K562 (cell line): ENCODE measurements around the gene SCN4B. TPM values are rescaled to one million over a fixed set of nuclear protein-coding genes. Genes with fewer than 3 reads are reported as not detected.

Source experiments
- ATAC-seq: fragments of 200-7000 bp; cut with Tn5 transposase; 3 replicates; pipeline ENCODE4 v1.9.1; 2020; ENCODE audit warnings: moderate library complexity
- BruUV-seq: library from RNA; stranded (reverse); fragments of 400-500 nt; replicated peaks from 2 replicates; lab custom pipeline; 2021; lab: Mats Ljungman, UMichigan
- CTCF ChIA-PET: fragments of 300-600 bp; formaldehyde crosslinking; extraction: SDS; loops from one replicate; lab custom pipeline; 2021; ENCODE audit warnings: low intra/inter-chr PET ratio; lab: Yijun Ruan, JAX
- POLR2A ChIA-PET: fragments of 300-600, 350-650 bp; sonication (Branson Sonifier 250); formaldehyde crosslinking; extraction: SDS; loops from one replicate; lab custom pipeline; 2021; ENCODE audit warnings: antibody characterized with exemption, inconsistent platforms; lab: Yijun Ruan, JAX
- DNase-seq, 4 experiments: peaks; one replicate each; pipeline versions ENCODE4 v3.0.0 to v3.0.0-alpha.2; 2011 to 2018; ENCODE audit warnings: low spot score in 3 of 4, mixed read lengths in 3 of 4; ENCODE audit errors: extremely low read depth in 1 of 4
- FAIRE-seq: peaks from 2 replicates; lab custom pipeline; 2011; peaks lifted over from hg19 to GRCh38; lab: Jason Lieb, UNC
- H2AFZ ChIP-seq: 2 replicates; pipeline ENCODE4 v1.6.0; 2011; ENCODE audit warnings: low read depth, low read length, control low read depth, inconsistent platforms
- H3K27ac ChIP-seq: fragments of 200-600 bp; 3 replicates; pipeline ENCODE4 v1.8.0; 2011; ENCODE audit warnings: low read depth, mild to moderate bottlenecking, control low read depth, inconsistent platforms, low read length, moderate library complexity, mixed read lengths; ENCODE audit errors: extremely low read depth
- H3K27me3 ChIP-seq, 2 experiments: fragments of 300-600 bp in 1 of 2; 2 replicates in 1 of 2; 3 replicates in 1 of 2; pipeline versions ENCODE4 v1.6.0 to v1.8.0; 2011; ENCODE audit warnings: inconsistent platforms in 2 of 2, low read length in 2 of 2, mild to moderate bottlenecking in 1 of 2, mixed read lengths in 1 of 2, moderate library complexity in 1 of 2; ENCODE audit not compliant: control insufficient read depth in 2 of 2, insufficient read depth in 2 of 2
- H3K36me3 ChIP-seq: fragments of 300-600 bp; 3 replicates; pipeline ENCODE4 v1.8.0; 2011; ENCODE audit warnings: mild to moderate bottlenecking, low read length, inconsistent platforms; ENCODE audit not compliant: control insufficient read depth, insufficient read depth
- H3K4me1 ChIP-seq, 2 experiments: fragments of 200-600 bp in 1 of 2; replicated peaks in 1 of 2; 2 replicates in 1 of 2; 3 replicates in 1 of 2; pipeline versions ENCODE4 v1.5.1 to v1.8.0; 2011; ENCODE audit warnings: inconsistent platforms in 2 of 2, low read length in 2 of 2, mild to moderate bottlenecking in 1 of 2, mixed read lengths in 1 of 2, moderate library complexity in 1 of 2; ENCODE audit not compliant: control insufficient read depth in 2 of 2, insufficient read depth in 2 of 2
- H3K4me2 ChIP-seq: 2 replicates; pipeline ENCODE4 v1.6.1; 2011; ENCODE audit warnings: low read length, control low read depth, inconsistent platforms, mixed read lengths; ENCODE audit not compliant: insufficient read depth
- H3K4me3 ChIP-seq: fragments of 200-600 bp; sonication (generic), shearing (Covaris generic); 2 replicates; pipeline ENCODE4 v1.5.1; 2016; ENCODE audit warnings: control low read depth, inconsistent platforms
- H3K79me2 ChIP-seq: fragments of 200-600 bp; 3 replicates; pipeline ENCODE4 v1.8.0; 2011; ENCODE audit warnings: low read length, inconsistent platforms; ENCODE audit not compliant: control insufficient read depth, insufficient read depth
- H3K9ac ChIP-seq, 2 experiments: 2 replicates each; pipeline versions ENCODE4 v1.6.0 to v1.6.1; 2011; ENCODE audit warnings: low read depth in 2 of 2, low read length in 2 of 2, control low read depth in 1 of 2, inconsistent platforms in 1 of 2, mild to moderate bottlenecking in 1 of 2, mixed read lengths in 1 of 2; ENCODE audit not compliant: insufficient read depth in 1 of 2
- H3K9me1 ChIP-seq: one replicate; pipeline ENCODE4 v1.6.0; 2011; ENCODE audit warnings: inconsistent platforms, mild to moderate bottlenecking, low read length, moderate library complexity; ENCODE audit not compliant: control insufficient read depth, insufficient read depth
- H3K9me3 ChIP-seq: replicated peaks from 2 replicates; pipeline ENCODE4 v1.5.1; 2011; ENCODE audit warnings: low read depth, low read length, inconsistent platforms; ENCODE audit not compliant: control insufficient read depth, insufficient read depth
- H4K20me1 ChIP-seq: replicated peaks from 2 replicates; pipeline ENCODE4 v1.6.1; 2011; ENCODE audit warnings: low read length, inconsistent platforms, mixed read lengths; ENCODE audit not compliant: control insufficient read depth, insufficient read depth
- ADNP ChIP-seq: fragments of 200-800 bp; sonication (Bioruptor generic); IDR thresholded peaks from 2 replicates; pipeline ENCODE4 v1.6.1; 2016; ENCODE audit warnings: missing genetic modification characterization, missing compliant biosample characterization
- CBX3 ChIP-seq, 2 experiments: IDR thresholded peaks; 1 replicate in 1 of 2; 2 replicates in 1 of 2; pipeline ENCODE4 v1.6.1; 2012; ENCODE audit warnings: inconsistent platforms in 2 of 2, low read length in 2 of 2, borderline replicate concordance in 1 of 2, control low read depth in 1 of 2
- GTF2B ChIP-seq: IDR thresholded peaks from 2 replicates; pipeline ENCODE4 v1.6.1; 2011; ENCODE audit not compliant: insufficient read length; ENCODE audit errors: extremely low read depth
- HBP1 ChIP-seq: fragments of 450-650 bp; formaldehyde crosslinking; IDR thresholded peaks from 2 replicates; pipeline ENCODE4 v1.4.0; 2022; ENCODE audit warnings: missing genetic modification characterization
- HDAC6 ChIP-seq: IDR thresholded peaks from 2 replicates; pipeline ENCODE4 v1.6.1; 2012; ENCODE audit warnings: low read depth, mild to moderate bottlenecking, control low read depth, inconsistent platforms, low read length, moderate library complexity
- HEY1 ChIP-seq: fragments of 250-450 bp; sonication (Bioruptor Pico); IDR thresholded peaks from 2 replicates; pipeline ENCODE4 v1.5.0; 2020; ENCODE audit warnings: mild to moderate bottlenecking, moderate library complexity, borderline replicate concordance
- KDM5B ChIP-seq: fragments of 200-600 bp; sonication (generic); IDR thresholded peaks from 2 replicates; pipeline ENCODE4 v1.6.1; 2012; ENCODE audit warnings: low read depth, mild to moderate bottlenecking, moderate library complexity, low read length, control low read depth, inconsistent platforms; ENCODE audit not compliant: insufficient replicate concordance
- KLF6 ChIP-seq: fragments of 250-450 bp; sonication (Bioruptor Pico); IDR thresholded peaks from 2 replicates; pipeline ENCODE4 v1.4.0; 2020; ENCODE audit warnings: mild to moderate bottlenecking, moderate library complexity, borderline replicate concordance
- MCM7 ChIP-seq, 2 experiments: fragments of 450-650 bp; IDR thresholded peaks; 2 replicates each; pipeline ENCODE4 v1.6.1; 2016 to 2018
- NFIC ChIP-seq: fragments of 450-650 bp; IDR thresholded peaks from 2 replicates; pipeline ENCODE4 v1.6.1; 2017; ENCODE audit warnings: mild to moderate bottlenecking, inconsistent platforms
- PHB ChIP-seq: fragments of 250-450 bp; sonication (Bioruptor Pico); IDR thresholded peaks from 2 replicates; pipeline ENCODE4 v1.5.0; 2021
- PHF21A ChIP-seq: fragments of 450-650 bp; IDR thresholded peaks from 2 replicates; pipeline ENCODE4 v1.6.1; 2017; ENCODE audit warnings: low read depth, borderline replicate concordance
- SUPT5H ChIP-seq: fragments of 450-650 bp; IDR thresholded peaks from 2 replicates; pipeline ENCODE4 v1.6.1; 2016
- UBTF ChIP-seq, 2 experiments: IDR thresholded peaks; 2 replicates each; pipeline ENCODE4 v1.6.1; 2012; ENCODE audit warnings: improper control_type of control experiment in 2 of 2, low read depth in 2 of 2, low read length in 2 of 2, borderline replicate concordance in 1 of 2
- XRCC3 ChIP-seq: fragments of 450-650 bp; IDR thresholded peaks from 2 replicates; pipeline ENCODE4 v1.6.1; 2017; ENCODE audit warnings: mild to moderate bottlenecking, moderate library complexity
- ZC3H4 ChIP-seq: sonication (generic); formaldehyde crosslinking; IDR thresholded peaks from 2 replicates; pipeline ENCODE4 v1.9.0; 2021; ENCODE audit warnings: missing genetic modification reagents, borderline replicate concordance
- ZNF140 ChIP-seq: fragments of 250-450 bp; sonication (Bioruptor Pico); IDR thresholded peaks from 2 replicates; pipeline ENCODE4 v1.8.0; 2021; ENCODE audit warnings: moderate library complexity, mild to moderate bottlenecking, inconsistent platforms
- ZNF384 ChIP-seq: IDR thresholded peaks from 2 replicates; pipeline ENCODE4 v1.6.1; 2012; ENCODE audit warnings: low read depth, low read length, improper control_type of control experiment
- ZNF436 ChIP-seq: fragments of 250-450, 450-650 bp; sonication (Bioruptor Pico); formaldehyde crosslinking; IDR thresholded peaks from 2 replicates; pipeline ENCODE4 v1.7.0; 2020; ENCODE audit warnings: mild to moderate bottlenecking
- WGBS: fragments of 100-300 bp; shearing (Covaris generic); methylation state at CpG from one replicate; pipeline ENCODE4 v1.1.6; 2016; ENCODE audit warnings: low coverage, mixed read lengths; ENCODE audit not compliant: insufficient coverage; ENCODE audit errors: missing lambda C conversion rate; 5-methylcytosine and 5-hydroxymethylcytosine counted together
- in situ Hi-C: fragments of 300-500 bp; cut with MboI; formaldehyde crosslinking; loops from 4 replicates; pipeline ENCODE4 v1.15.0; 2018; ENCODE audit warnings: inconsistent platforms, mixed read lengths
- intact Hi-C: fragments of 100-400 bp; cut with micrococcal nuclease; formaldehyde crosslinking; loops from 2 replicates; pipeline ENCODE4 v1.14.2; 2022
- polyA plus RNA-seq, 8 experiments: library from polyadenylated mRNA; depleted of rRNA in 4 of 8; stranded (reverse) in 5 of 8; unstranded in 3 of 8; fragments of >200 nt; fragmentation: Nextera tagmentation in 2 of 8; fragmentation: Illumina TruSeq in 1 of 8; extraction: Ambion mirVana in 2 of 8; extraction: Trizol in 1 of 8; gene quantifications; 2 replicates each; pipeline versions ENCODE4 v1.2.1 to v1.2.3, GENCODE V29; 2011 to 2014; ENCODE audit warnings: inconsistent platforms in 1 of 8, missing spikeins in 1 of 8
- total RNA-seq, 7 experiments: library from RNA; depleted of rRNA in 6 of 7; stranded (reverse); fragments of >200 nt in 6 of 7; fragmentation: Illumina TruSeq in 2 of 7; extraction: Trizol in 2 of 7; gene quantifications; 2 replicates each; pipeline versions ENCODE4 v1.2.1 to v1.2.3, GENCODE V29; 2011 to 2021; ENCODE audit warnings: low replicate concordance in 1 of 7

SCN4B gene
- total and polyA plus RNA-seq, 9 of the 15 experiments (the other 6 are each of a cell fraction or from before 2014, with no cell fraction given): 0.03 TPM; not detected in 8

GRCh38 chr11:118152020-118152551, 537 bp downstream of the SCN4B start:
- 21% methylated on average over 10 of the region's 16 CpGs for WGBS
- BruUV-seq: no TSS peak
- CTCF ChIA-PET: interaction anchor here (0.9 kb wide), 1 partner anchor 333 kb away, joined by 3 read pairs; no protein-coding TSS in a partner anchor
- 0 out of 2 replicates have a peak, but pooled peaks cover 4% of the 10 kb centered on the region for H4K20me1 ChIP-seq
- H2AFZ ChIP-seq: no peak overlapping the region
- in situ Hi-C loops: no loop called here
- H3K27ac ChIP-seq: no peak overlapping the region
- DNase-seq (no peak), FAIRE-seq (no peak)
- H3K79me2 ChIP-seq: no peaks in the 10 kb centered on the region
- no peaks in the 10 kb centered on the region for H3K36me3 ChIP-seq
- no peak overlapping the region for H3K4me2 ChIP-seq
- peaks cover 49 to 90% of the 10 kb centered on the region in 2 experiments for H3K27me3 ChIP-seq
- POLR2A ChIA-PET: no interaction called here
- no peak overlapping the region for H3K4me3 ChIP-seq
- no peak overlapping the region for H3K9ac ChIP-seq
- TF ChIP-seq KDM5B (no peak), UBTF (IDR thresholded peaks at IDR 0.05; ENCODE audit: borderline replicate concordance in 1 of 2, low read depth in 2 of 2, low read length in 2 of 2) (no peak), HDAC6 (no peak), ZNF384 (no peak), KLF6 (CRISPR knock-in tag) (no peak), ADNP (tag) (no peak), NFIC (no peak), PHB (CRISPR knock-in tag) (no peak), GTF2B (no peak), ZNF436 (no peak), MCM7 (IDR thresholded peaks at IDR 0.05) (no peak), HBP1 (CRISPR knock-in tag) (no peak), HEY1 (CRISPR knock-in tag) (no peak), SUPT5H (no peak), ZNF140 (CRISPR knock-in tag) (no peak), XRCC3 (no peak), CBX3 (IDR thresholded peaks at IDR 0.05; ENCODE audit: borderline replicate concordance in 1 of 2, low read length in 2 of 2) (no peak), PHF21A (no peak), ZC3H4 (CRISPR knock-in tag) (no peak)
- TF ChIP-seq, all 486 proteins: peak for 0
- no peak for ATAC-seq
- peaks cover 0 to 16% of the 10 kb centered on the region in 2 experiments; a peak in 3 of 5 replicates for H3K4me1 ChIP-seq
- no peaks in the 10 kb centered on the region for H3K9me1 ChIP-seq
- intact Hi-C loops: no loop called here
- no peaks in the 10 kb centered on the region for H3K9me3 ChIP-seq
